KMS-11 (cell line): ENCODE measurements around the gene RMDN2.

Experiments used
- H2AFZ ChIP-seq: fragments of 200-600 bp; sonication (generic); 2 replicates; pipeline ENCODE4 v1.6.1; 2016; ENCODE audit warnings: antibody characterized with exemption, mixed run types, low read depth
- H3K27ac ChIP-seq: fragments of 200-600 bp; sonication (generic); 2 replicates; pipeline ENCODE4 v1.6.1; 2016; ENCODE audit warnings: mild to moderate bottlenecking, mixed run types
- H3K27me3 ChIP-seq: fragments of 200-600 bp; sonication (generic); 2 replicates; pipeline ENCODE4 v1.6.1; 2017; ENCODE audit warnings: mild to moderate bottlenecking, low read depth, mixed run types, moderate library complexity; ENCODE audit not compliant: insufficient read depth
- H3K36me3 ChIP-seq: fragments of 200-600 bp; sonication (generic); 2 replicates; pipeline ENCODE4 v1.6.1; 2017; ENCODE audit warnings: mild to moderate bottlenecking, mixed run types; ENCODE audit not compliant: insufficient read depth
- H3K4me1 ChIP-seq: fragments of 200-600 bp; sonication (generic); 2 replicates; pipeline ENCODE4 v1.6.1; 2016; ENCODE audit warnings: mild to moderate bottlenecking, low read depth, mixed run types; ENCODE audit not compliant: poor library complexity, severe bottlenecking
- H3K4me2 ChIP-seq: fragments of 200-600 bp; sonication (generic); 2 replicates; pipeline ENCODE4 v1.7.0; 2016; ENCODE audit warnings: mild to moderate bottlenecking, mixed run types
- H3K4me3 ChIP-seq: fragments of 200-600 bp; sonication (generic); IDR thresholded peaks from 2 replicates; pipeline ENCODE4 v1.6.1; 2017; ENCODE audit warnings: low read depth, low read length, mixed read lengths; ENCODE audit not compliant: insufficient read depth
- H3K79me2 ChIP-seq: fragments of 200-600 bp; sonication (generic); 2 replicates; pipeline ENCODE4 v1.6.1; 2016; ENCODE audit warnings: low read depth, mixed run types; ENCODE audit not compliant: insufficient read depth
- H3K9ac ChIP-seq: fragments of 200-600 bp; sonication (generic); 2 replicates; pipeline ENCODE4 v1.6.1; 2016; ENCODE audit warnings: mild to moderate bottlenecking, mixed run types
- H4K20me1 ChIP-seq: fragments of 200-600 bp; sonication (generic); 2 replicates; pipeline ENCODE4 v1.6.1; 2016; ENCODE audit warnings: mild to moderate bottlenecking, mixed run types; ENCODE audit not compliant: insufficient read depth
- CTCF ChIP-seq: fragments of 200-600 bp; sonication (generic); conservative IDR thresholded peaks from 2 replicates; pipeline ENCODE4 v1.6.1; 2017; ENCODE audit warnings: low read depth, mild to moderate bottlenecking, antibody characterized with exemption, low read length, moderate library complexity, mixed read lengths

Gene RMDN2

GRCh38 chr2:38029512-38029911 is 104.4 kb downstream of the RMDN2 start:
- no peaks in the 10 kb centered on the region for H3K27me3 ChIP-seq
- no peaks in the 10 kb centered on the region for H3K36me3 ChIP-seq
- H3K27ac ChIP-seq, result no peak overlapping the region
- no peaks in the 10 kb centered on the region for H4K20me1 ChIP-seq
- H3K4me3 ChIP-seq, result no peak overlapping the region
- H2AFZ ChIP-seq, result no peak overlapping the region
- no peaks in the 10 kb centered on the region for H3K79me2 ChIP-seq
- no peak for TF ChIP-seq CTCF
- no peaks in the 10 kb centered on the region for H3K4me1 ChIP-seq
- no peak overlapping the region for H3K9ac ChIP-seq
- H3K4me2 ChIP-seq, result no peak overlapping the region

GRCh38 chr2:38030635-38031355 is 105.7 kb downstream of the RMDN2 start:
- Histone ChIP-seq H3K4me2 (no peak overlapping the region), H3K27me3 (no peaks in the 10 kb centered on the region), H3K9ac (no peak overlapping the region), H3K27ac (no peak overlapping the region), H3K4me3 (no peak overlapping the region), H3K79me2 (no peaks in the 10 kb centered on the region), H3K4me1 (no peaks in the 10 kb centered on the region), H2AFZ (no peak overlapping the region), H4K20me1 (no peaks in the 10 kb centered on the region), H3K36me3 (no peaks in the 10 kb centered on the region)
- TF ChIP-seq CTCF, result no peak

- Histone ChIP-seq H4K20me1 (no peaks in the 10 kb centered on the region), H3K9ac (no peak overlapping the region), H3K36me3 (no peaks in the 10 kb centered on the region), H2AFZ (no peak overlapping the region), H3K4me2 (no peak overlapping the region), H3K79me2 (no peaks in the 10 kb centered on the region), H3K4me1 (no peaks in the 10 kb centered on the region), H3K27me3 (no peaks in the 10 kb centered on the region), H3K4me3 (no peak overlapping the region), H3K27ac (no peak overlapping the region)
- no peak for TF ChIP-seq CTCF
These were observed 107.9 kb downstream of the RMDN2 start for GRCh38 chr2:38032946-38033345.

- Histone ChIP-seq H3K27me3 (no peaks in the 10 kb centered on the region), H2AFZ (no peak overlapping the region), H3K27ac (no peak overlapping the region), H3K4me2 (no peak overlapping the region), H3K79me2 (no peaks in the 10 kb centered on the region), H4K20me1 (no peaks in the 10 kb centered on the region), H3K9ac (no peak overlapping the region), H3K4me3 (no peak overlapping the region), H3K4me1 (no peaks in the 10 kb centered on the region), H3K36me3 (no peaks in the 10 kb centered on the region)
- TF ChIP-seq CTCF, result no peak
These were observed 108.6 kb downstream of the RMDN2 start for GRCh38 chr2:38033646-38034045.
